ENCODE results near the gene GRK2.

GRK2 gene

DNA sequence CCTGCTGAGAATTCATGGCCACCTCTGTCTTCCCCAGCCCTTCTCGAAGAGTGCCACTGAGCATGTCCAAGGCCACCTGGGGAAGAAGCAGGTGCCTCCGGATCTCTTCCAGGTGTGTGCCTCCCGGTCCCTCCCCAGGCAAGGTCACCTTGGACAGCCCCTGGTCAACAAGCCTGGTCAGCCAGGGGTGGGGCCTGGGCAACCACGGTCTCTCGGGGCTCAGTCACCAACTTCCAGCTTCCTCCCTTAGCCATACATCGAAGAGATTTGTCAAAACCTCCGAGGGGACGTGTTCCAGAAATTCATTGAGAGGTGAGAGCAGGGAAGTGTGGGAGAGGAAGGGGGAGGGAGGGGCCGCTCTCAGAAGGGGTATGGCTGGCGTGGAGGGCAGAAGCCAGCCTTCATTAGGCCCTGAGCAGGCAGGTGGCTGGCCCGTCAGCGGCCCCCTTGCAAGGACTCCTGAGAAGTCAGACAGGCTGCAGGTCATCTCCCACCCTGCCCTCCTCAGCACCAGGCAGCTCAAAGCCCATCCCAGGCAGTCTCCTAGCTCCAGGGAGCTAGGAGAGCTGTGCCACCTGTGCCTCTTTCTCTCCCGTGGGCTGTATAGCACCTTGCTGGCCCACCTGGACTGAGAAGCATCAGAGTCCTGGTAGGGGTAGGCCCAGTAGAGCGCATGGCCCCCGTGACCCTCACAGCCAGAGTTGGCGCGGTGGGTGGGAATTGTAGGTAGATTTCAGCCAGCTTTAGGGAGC, 13.5 kb downstream of the GRK2 start:
- no peak for TF ChIP-seq CTCF (IDR thresholded peaks at IDR 0.05; ENCODE audit: borderline replicate concordance, control extremely low read depth, extremely low read depth, insufficient read depth, missing control alignments)
- in situ Hi-C loops (cut with MboI; ENCODE audit: low sequenced_read_pairs, unreplicated experiment), result no loop called here
- DNase-seq (ENCODE audit: low spot score), result no peak

DNA sequence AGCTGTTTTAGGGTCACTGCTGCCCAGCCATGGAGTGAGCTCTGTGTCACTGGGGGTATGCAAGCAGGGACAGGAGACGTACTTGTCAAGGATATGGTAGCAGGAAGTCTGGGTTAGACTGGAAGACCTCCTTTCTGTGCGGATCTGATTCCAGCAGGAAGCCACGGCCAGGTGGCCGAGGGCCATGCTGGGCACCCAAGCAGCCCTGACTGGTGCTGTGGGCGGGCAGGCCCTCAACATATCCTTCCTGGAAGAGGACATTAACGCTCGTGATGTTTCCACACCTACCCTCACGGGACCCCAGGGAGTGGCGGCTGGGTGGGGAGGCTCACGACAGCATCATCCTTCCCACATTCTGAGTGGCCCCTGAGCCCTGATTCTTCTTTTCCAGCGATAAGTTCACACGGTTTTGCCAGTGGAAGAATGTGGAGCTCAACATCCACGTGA, 14.1 kb downstream of the GRK2 start:
- TF ChIP-seq CTCF (IDR thresholded peaks at IDR 0.05; ENCODE audit: borderline replicate concordance, control extremely low read depth, extremely low read depth, insufficient read depth, missing control alignments), result no peak
- in situ Hi-C loops (cut with MboI; ENCODE audit: low sequenced_read_pairs, unreplicated experiment), result no loop called here
- DNase-seq (ENCODE audit: low spot score), result no peak

- in situ Hi-C loops (cut with MboI; ENCODE audit: low sequenced_read_pairs, unreplicated experiment), result no loop called here
- TF ChIP-seq CTCF (IDR thresholded peaks at IDR 0.05; ENCODE audit: borderline replicate concordance, control extremely low read depth, extremely low read depth, insufficient read depth, missing control alignments), result no peak
- DNase-seq (ENCODE audit: low spot score), result no peak
These were observed 14.7 kb downstream of the GRK2 start for GRCh38 chr11:67280788-67281551.

DNA sequence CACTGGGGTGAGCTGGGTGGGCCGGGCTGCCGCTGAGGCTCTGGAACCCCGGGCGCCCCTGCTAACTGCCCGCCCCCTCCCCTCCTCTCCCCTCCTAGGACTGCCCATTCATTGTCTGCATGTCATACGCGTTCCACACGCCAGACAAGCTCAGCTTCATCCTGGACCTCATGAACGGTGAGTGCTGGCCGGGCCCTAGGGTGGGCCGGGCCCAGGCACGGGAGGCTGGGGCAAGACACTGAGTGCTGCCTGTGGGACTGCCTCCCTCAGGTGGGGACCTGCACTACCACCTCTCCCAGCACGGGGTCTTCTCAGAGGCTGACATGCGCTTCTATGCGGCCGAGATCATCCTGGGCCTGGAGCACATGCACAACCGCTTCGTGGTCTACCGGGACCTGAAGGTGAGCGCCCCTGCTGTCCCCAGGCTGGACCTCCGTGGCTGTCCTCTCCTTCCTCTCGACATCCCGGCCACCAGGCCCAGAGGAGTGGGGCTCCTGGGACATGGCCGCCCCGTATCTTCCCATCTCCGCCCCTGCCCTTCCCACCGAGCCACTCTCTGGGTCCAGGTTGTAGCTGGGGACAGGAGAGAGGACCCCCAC, 15.4 kb downstream of the GRK2 start:
- no peak for TF ChIP-seq CTCF (IDR thresholded peaks at IDR 0.05; ENCODE audit: borderline replicate concordance, control extremely low read depth, extremely low read depth, insufficient read depth, missing control alignments)
- no peak for DNase-seq (ENCODE audit: low spot score)
- in situ Hi-C loops (cut with MboI; ENCODE audit: low sequenced_read_pairs, unreplicated experiment), result no loop called here

- no peak for TF ChIP-seq CTCF (IDR thresholded peaks at IDR 0.05; ENCODE audit: borderline replicate concordance, control extremely low read depth, extremely low read depth, insufficient read depth, missing control alignments)
- in situ Hi-C loops (cut with MboI; ENCODE audit: low sequenced_read_pairs, unreplicated experiment), result no loop called here
- DNase-seq (ENCODE audit: low spot score), result no peak
These were observed 16.0 kb downstream of the GRK2 start for GRCh38 chr11:67282155-67282875.

- no peak for DNase-seq (ENCODE audit: low spot score)
- TF ChIP-seq CTCF (IDR thresholded peaks at IDR 0.05; ENCODE audit: borderline replicate concordance, control extremely low read depth, extremely low read depth, insufficient read depth, missing control alignments), result no peak
- in situ Hi-C loops (cut with MboI; ENCODE audit: low sequenced_read_pairs, unreplicated experiment), result no loop called here
These were observed 16.7 kb downstream of the GRK2 start for GRCh38 chr11:67282876-67283371.

Measured in GM13976 (cell line).